Measurements from ENCODE around the gene YIPF3. TPM values are rescaled to one million over a fixed set of nuclear protein-coding genes. Genes with fewer than 3 reads are reported as not detected.

Gene YIPF3
- total RNA-seq, 1 donor = 92.8 TPM

GRCh38 chr6:43492673-43493072, 24.1 kb downstream of the YIPF3 start:
- DNase-seq (ENCODE audit: low read depth) = no peak
- TF ChIP-seq, protein P1, sequence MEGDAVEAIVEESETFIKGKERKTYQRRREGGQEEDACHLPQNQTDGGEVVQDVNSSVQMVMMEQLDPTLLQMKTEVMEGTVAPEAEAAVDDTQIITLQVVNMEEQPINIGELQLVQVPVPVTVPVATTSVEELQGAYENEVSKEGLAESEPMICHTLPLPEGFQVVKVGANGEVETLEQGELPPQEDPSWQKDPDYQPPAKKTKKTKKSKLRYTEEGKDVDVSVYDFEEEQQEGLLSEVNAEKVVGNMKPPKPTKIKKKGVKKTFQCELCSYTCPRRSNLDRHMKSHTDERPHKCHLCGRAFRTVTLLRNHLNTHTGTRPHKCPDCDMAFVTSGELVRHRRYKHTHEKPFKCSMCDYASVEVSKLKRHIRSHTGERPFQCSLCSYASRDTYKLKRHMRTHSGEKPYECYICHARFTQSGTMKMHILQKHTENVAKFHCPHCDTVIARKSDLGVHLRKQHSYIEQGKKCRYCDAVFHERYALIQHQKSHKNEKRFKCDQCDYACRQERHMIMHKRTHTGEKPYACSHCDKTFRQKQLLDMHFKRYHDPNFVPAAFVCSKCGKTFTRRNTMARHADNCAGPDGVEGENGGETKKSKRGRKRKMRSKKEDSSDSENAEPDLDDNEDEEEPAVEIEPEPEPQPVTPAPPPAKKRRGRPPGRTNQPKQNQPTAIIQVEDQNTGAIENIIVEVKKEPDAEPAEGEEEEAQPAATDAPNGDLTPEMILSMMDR (IDR thresholded peaks at IDR 0.05; ENCODE audit: insufficient read depth, low read depth, low read length) = no peak
- peak overlapping the region; percentile 4 for H3K4me3 ChIP-seq (ENCODE audit: low read depth, low read length)

GRCh38 chr6:43491750-43492661, 24.7 kb downstream of the YIPF3 start:
- TF ChIP-seq, protein P1 (IDR thresholded peaks at IDR 0.05; ENCODE audit: insufficient read depth, low read depth, low read length) = no peak
- peak; percentile 68 for DNase-seq (ENCODE audit: low read depth)
- H3K4me3 ChIP-seq (ENCODE audit: low read depth, low read length) = peak overlapping the region; percentile 4

- TF ChIP-seq, protein P1 (IDR thresholded peaks at IDR 0.05; ENCODE audit: insufficient read depth, low read depth, low read length) = no peak
- H3K4me3 ChIP-seq (ENCODE audit: low read depth, low read length) = no peak overlapping the region
- DNase-seq (ENCODE audit: low read depth) = no peak
These were observed 26.2 kb downstream of the YIPF3 start for GRCh38 chr6:43490523-43490939.

GRCh38 chr6:43489277-43490072, 27.3 kb downstream of the YIPF3 start:
- no peak overlapping the region for H3K4me3 ChIP-seq (ENCODE audit: low read depth, low read length)
- no peak for DNase-seq (ENCODE audit: low read depth)
- TF ChIP-seq, protein P1 (IDR thresholded peaks at IDR 0.05; ENCODE audit: insufficient read depth, low read depth, low read length) = no peak

DNA sequence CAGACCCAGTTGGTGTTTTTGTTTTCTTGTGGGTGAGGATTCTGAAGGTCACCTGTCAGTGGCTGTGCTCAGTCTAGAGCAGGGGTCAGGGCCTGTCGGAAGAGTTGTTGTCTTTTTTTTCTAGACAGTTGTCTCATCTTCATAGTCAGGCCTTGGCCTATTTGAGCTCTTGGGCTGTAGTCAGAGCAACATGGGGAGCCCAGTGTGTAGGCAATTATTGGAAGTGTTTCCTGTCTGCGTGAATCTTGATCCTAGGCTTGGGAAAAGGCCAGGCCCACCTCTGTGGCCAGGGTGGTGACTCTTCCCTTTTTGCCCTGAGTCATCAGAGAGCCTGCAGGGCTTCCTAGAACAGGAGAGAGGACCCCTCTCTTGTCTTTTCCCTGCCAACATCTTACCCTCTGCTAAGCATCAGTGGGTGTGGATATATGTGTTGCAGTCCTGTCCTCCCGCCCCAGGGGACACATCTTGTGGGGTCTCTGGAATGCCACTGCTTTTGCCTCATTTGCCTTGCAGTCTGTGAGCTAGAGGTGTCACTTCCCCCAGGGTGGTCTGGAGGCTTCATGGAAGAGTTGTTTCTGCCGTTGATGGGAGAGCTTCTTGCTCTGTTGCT, 28.0 kb downstream of the YIPF3 start:
- TF ChIP-seq, protein P1 (IDR thresholded peaks at IDR 0.05; ENCODE audit: insufficient read depth, low read depth, low read length) = no peak
- H3K4me3 ChIP-seq (ENCODE audit: low read depth, low read length) = no peak overlapping the region
- DNase-seq (ENCODE audit: low read depth) = no peak

- TF ChIP-seq, protein P1 (IDR thresholded peaks at IDR 0.05; ENCODE audit: insufficient read depth, low read depth, low read length) = no peak
- no peak overlapping the region for H3K4me3 ChIP-seq (ENCODE audit: low read depth, low read length)
- DNase-seq (ENCODE audit: low read depth) = no peak
These were observed 35.0 kb downstream of the YIPF3 start for GRCh38 chr6:43481591-43482236.
